Endothelial cell of umbilical vein (primary cell): ENCODE data around the gene MAPT. TPM values are rescaled to one million over a fixed set of nuclear protein-coding genes. Genes with fewer than 3 reads are reported as not detected.

Source experiments
- BruUV-seq: library from RNA; stranded (reverse); fragments of 400-500 nt; replicated peaks from 2 replicates; lab custom pipeline; 2021; lab: Mats Ljungman, UMichigan
- CTCF ChIA-PET: fragments of 300-600, 350-600 bp; sonication (Branson Sonifier 250); formaldehyde crosslinking; loops from one replicate; lab custom pipeline; 2021; ENCODE audit warnings: antibody characterized with exemption, inconsistent platforms; lab: Charles Lee
- POLR2A ChIA-PET: fragments of 300-600, 350-600 bp; sonication (Branson Sonifier 250); formaldehyde crosslinking; loops from one replicate; lab custom pipeline; 2021; ENCODE audit warnings: antibody characterized with exemption, inconsistent platforms; lab: Charles Lee
- DNase-seq: peaks from one replicate; pipeline ENCODE4 v3.0.0-alpha.2; 2011; ENCODE audit warnings: low read depth, low spot score
- FAIRE-seq: peaks from 2 replicates; lab custom pipeline; 2011; peaks lifted over from hg19 to GRCh38; lab: Jason Lieb, UNC
- H2AFZ ChIP-seq: 2 replicates; pipeline ENCODE4 v1.6.0; 2012; ENCODE audit warnings: low read depth, low read length, control low read depth, inconsistent platforms
- H3K27ac ChIP-seq: 2 replicates; pipeline ENCODE4 v1.5.1; 2011; ENCODE audit warnings: low read depth, mild to moderate bottlenecking, control low read depth, low read length, moderate library complexity; ENCODE audit not compliant: insufficient read depth
- H3K27me3 ChIP-seq, 2 experiments: 2 replicates each; pipeline versions ENCODE4 v1.6.0 to v1.6.1; 2011; ENCODE audit warnings: low read length in 2 of 2, mixed read lengths in 1 of 2; ENCODE audit not compliant: control insufficient read depth in 2 of 2, insufficient read depth in 2 of 2
- H3K36me3 ChIP-seq, 2 experiments: 2 replicates in 1 of 2; 3 replicates in 1 of 2; pipeline ENCODE4 v1.5.1; 2011; ENCODE audit warnings: low read length in 2 of 2, mild to moderate bottlenecking in 1 of 2, moderate library complexity in 1 of 2; ENCODE audit not compliant: control insufficient read depth in 2 of 2, insufficient read depth in 2 of 2; ENCODE audit errors: extremely low read depth in 1 of 2
- H3K4me1 ChIP-seq: 3 replicates; pipeline ENCODE4 v1.5.1; 2011; ENCODE audit warnings: mild to moderate bottlenecking, low read length; ENCODE audit not compliant: control insufficient read depth, insufficient read depth; ENCODE audit errors: extremely low read depth
- H3K4me2 ChIP-seq: 2 replicates; pipeline ENCODE4 v1.6.1; 2011; ENCODE audit warnings: low read length, control low read depth, mixed read lengths; ENCODE audit not compliant: insufficient read depth
- H3K4me3 ChIP-seq, 3 experiments: fragments of 200-600 bp in 1 of 3; sonication (generic), shearing (Covaris generic) in 1 of 3; replicated peaks in 1 of 3; 2 replicates each; pipeline ENCODE4 v1.5.1; 2011 to 2016; ENCODE audit warnings: control low read depth in 3 of 3, low read length in 3 of 3, mild to moderate bottlenecking in 2 of 3, inconsistent platforms in 1 of 3, low read depth in 1 of 3, moderate library complexity in 1 of 3; ENCODE audit not compliant: insufficient read depth in 1 of 3
- H3K79me2 ChIP-seq: 2 replicates; pipeline ENCODE4 v1.6.0; 2012; ENCODE audit warnings: low read length, inconsistent platforms; ENCODE audit not compliant: control insufficient read depth, insufficient read depth
- H3K9ac ChIP-seq: replicated peaks from 2 replicates; pipeline ENCODE3; 2011; ENCODE audit warnings: low read length, control low read depth; ENCODE audit not compliant: insufficient read depth; ENCODE audit errors: extremely low read depth
- H3K9me1 ChIP-seq: replicated peaks from 3 replicates; pipeline ENCODE4 v1.6.0; 2011; ENCODE audit warnings: mild to moderate bottlenecking, low read length; ENCODE audit not compliant: control insufficient read depth, insufficient read depth; ENCODE audit errors: extremely low read depth
- H3K9me3 ChIP-seq: replicated peaks from 2 replicates; pipeline ENCODE4 v1.5.1; 2012; ENCODE audit warnings: low read length, inconsistent platforms; ENCODE audit not compliant: control insufficient read depth, insufficient read depth
- H4K20me1 ChIP-seq: replicated peaks from 2 replicates; pipeline ENCODE3; 2011; ENCODE audit warnings: mild to moderate bottlenecking, low read length; ENCODE audit not compliant: control insufficient read depth, insufficient read depth; ENCODE audit errors: extremely low read depth
- EZH2 ChIP-seq: IDR thresholded peaks from 2 replicates; pipeline ENCODE4 v1.6.1; 2012; ENCODE audit warnings: borderline replicate concordance, low read depth, mild to moderate bottlenecking, moderate library complexity, low read length, inconsistent platforms; ENCODE audit not compliant: severe bottlenecking
- FOS ChIP-seq: IDR thresholded peaks from 2 replicates; pipeline ENCODE4 v1.6.1; 2011; ENCODE audit warnings: mild to moderate bottlenecking, low read length, moderate library complexity, borderline replicate concordance; ENCODE audit not compliant: insufficient read depth
- GATA2 ChIP-seq: IDR thresholded peaks from 2 replicates; pipeline ENCODE4 v1.7.0; 2011; ENCODE audit warnings: low read depth, mild to moderate bottlenecking, moderate library complexity, mixed read lengths, low read length; ENCODE audit not compliant: insufficient read length, insufficient read depth
- JUN ChIP-seq: IDR thresholded peaks from 2 replicates; pipeline ENCODE4 v1.6.1; 2011; ENCODE audit warnings: borderline replicate concordance, low read depth; ENCODE audit not compliant: insufficient read length, insufficient read depth
- MYC ChIP-seq: IDR thresholded peaks from one replicate; pipeline ENCODE4 v1.6.1; 2011; ENCODE audit warnings: mild to moderate bottlenecking, low read depth, low read length
- POLR2A ChIP-seq: IDR thresholded peaks from 2 replicates; pipeline ENCODE4 v1.6.1; 2012; ENCODE audit warnings: low read depth, mild to moderate bottlenecking, control low read depth, low read length
- POLR2AphosphoS5 ChIP-seq: IDR thresholded peaks from 2 replicates; pipeline ENCODE4 v1.6.1; 2012; ENCODE audit warnings: low read depth, mild to moderate bottlenecking, control low read depth, low read length, moderate library complexity; ENCODE audit not compliant: insufficient read depth
- dilution Hi-C: fragments of 300-500 bp; cut with MboI; formaldehyde crosslinking; loops from one replicate; pipeline ENCODE4 v1.15.0; 2019; ENCODE audit warnings: low sequenced_read_pairs; ENCODE audit not compliant: extremely low pct_ligation_motif_present
- intact Hi-C: fragments of 100-400 bp; cut with micrococcal nuclease; formaldehyde crosslinking; loops from one replicate; pipeline ENCODE4 v1.10.0; 2022
- polyA plus RNA-seq, 4 experiments: library from polyadenylated mRNA; depleted of rRNA in 3 of 4; stranded (reverse) in 3 of 4; unstranded in 1 of 4; fragments of >200 nt; gene quantifications; 2 replicates each; pipeline versions ENCODE4 v1.2.1 to v1.2.3, GENCODE V29; 2011 to 2012; ENCODE audit warnings: missing spikeins in 1 of 4
- total RNA-seq: library from RNA; stranded (reverse); gene quantifications from 2 replicates; pipeline ENCODE4 v1.2.3, GENCODE V29; 2021
- TF ChIP-seq, protein P1 (sequence below): IDR thresholded peaks from 2 replicates; pipeline ENCODE4 v1.6.1; 2011; ENCODE audit not compliant: insufficient read depth, insufficient read length
- TF ChIP-seq, protein P2 (sequence below), 2 donors: IDR thresholded peaks; 1 replicate in 1 of 2; 2 replicates in 1 of 2; pipeline ENCODE4 v1.5.1; 2011; ENCODE audit warnings: low read length in 2 of 2, mild to moderate bottlenecking in 2 of 2, moderate library complexity in 2 of 2, control low read depth in 1 of 2, inconsistent platforms in 1 of 2, low read depth in 1 of 2; ENCODE audit not compliant: insufficient read depth in 1 of 2; ENCODE audit errors: extremely low read depth in 1 of 2

MAPT gene
- total and polyA plus RNA-seq, 2 donors (not counting 3 experiments of a cell fraction or from before 2014, with no cell fraction given) = 0.04 to 0.51 TPM

DNA sequence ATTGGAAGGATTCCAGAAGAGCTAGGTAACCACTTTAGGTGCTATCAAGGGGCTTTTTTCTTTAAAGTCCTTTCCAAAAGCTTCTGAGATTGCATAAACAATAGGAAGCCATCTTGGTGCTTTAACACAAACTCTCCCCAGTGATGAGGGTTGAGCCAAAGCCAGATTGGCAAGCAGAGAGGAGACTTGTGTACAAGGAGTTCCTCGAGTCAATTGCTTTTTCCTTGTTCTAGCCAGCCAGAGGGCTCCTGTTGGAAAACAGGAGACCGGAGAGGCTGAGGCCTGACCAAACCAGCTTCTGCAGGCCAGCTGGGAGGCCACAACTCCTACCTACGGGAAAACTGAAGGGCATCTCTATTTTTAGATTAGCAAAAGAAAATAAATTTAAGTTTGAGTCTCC is 46.5 kb downstream of the MAPT start:
- H3K4me3 ChIP-seq = no peak overlapping the region
- no peak for TF ChIP-seq FOS
- no peak for TF ChIP-seq EZH2
- no peak for TF ChIP-seq JUN
- TF ChIP-seq MYC = no peak
- TF ChIP-seq, protein P1, sequence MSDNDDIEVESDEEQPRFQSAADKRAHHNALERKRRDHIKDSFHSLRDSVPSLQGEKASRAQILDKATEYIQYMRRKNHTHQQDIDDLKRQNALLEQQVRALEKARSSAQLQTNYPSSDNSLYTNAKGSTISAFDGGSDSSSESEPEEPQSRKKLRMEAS = no peak
- no peak for TF ChIP-seq POLR2AphosphoS5
- no peak for TF ChIP-seq POLR2A
- TF ChIP-seq GATA2 = no peak
- BruUV-seq = no TSS peak
- no peak for DNase-seq
- H3K9me1 ChIP-seq = no peaks in the 10 kb centered on the region
- ChIA-PET POLR2A (no interaction called here), CTCF (interaction anchor here (1.9 to 6.6 kb wide), 2 partner anchors 8 to 11 kb away, joined by 5 to 34 read pairs; no protein-coding TSS in a partner anchor)
- no peaks in the 10 kb centered on the region for H3K79me2 ChIP-seq
- H3K4me1 ChIP-seq = no peaks in the 10 kb centered on the region
- no peak for FAIRE-seq
- H3K4me2 ChIP-seq = no peak overlapping the region
- H3K27ac ChIP-seq = no peak overlapping the region
- dilution Hi-C loops (no loop called here), intact Hi-C loops (no loop called here)
- peaks cover 8 to 13% of the 10 kb centered on the region in 2 experiments for H3K27me3 ChIP-seq
- no peak overlapping the region for H3K9ac ChIP-seq
- H4K20me1 ChIP-seq = no peaks in the 10 kb centered on the region
- no peaks in the 10 kb centered on the region for H3K36me3 ChIP-seq
- no peaks in the 10 kb centered on the region for H3K9me3 ChIP-seq
- H2AFZ ChIP-seq = no peak overlapping the region

DNA sequence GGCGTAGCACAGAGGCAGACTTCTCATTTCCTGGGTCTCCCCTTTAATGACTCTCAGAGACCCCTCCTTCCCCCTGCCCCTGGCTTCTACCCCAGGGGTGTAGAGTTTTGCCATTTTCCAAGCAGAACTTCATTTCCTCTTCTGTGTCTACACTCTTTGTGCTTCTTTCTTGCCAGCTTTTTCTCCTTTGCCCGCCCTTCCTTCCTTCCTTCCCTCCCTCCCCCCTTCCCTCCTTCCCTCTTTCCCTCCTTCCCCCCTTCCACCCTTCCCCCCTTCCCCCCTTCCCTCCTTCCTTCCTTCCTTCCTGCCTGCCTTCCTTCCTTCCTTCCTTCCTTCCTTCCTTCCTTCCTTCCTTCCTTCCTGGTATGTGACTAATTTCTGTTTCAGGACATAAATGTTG is 47.0 kb downstream of the MAPT start:
- TF ChIP-seq MYC = no peak
- no peak for TF ChIP-seq GATA2
- TF ChIP-seq POLR2A = no peak
- no peak for TF ChIP-seq POLR2AphosphoS5
- TF ChIP-seq EZH2 = no peak
- TF ChIP-seq, protein P2, sequence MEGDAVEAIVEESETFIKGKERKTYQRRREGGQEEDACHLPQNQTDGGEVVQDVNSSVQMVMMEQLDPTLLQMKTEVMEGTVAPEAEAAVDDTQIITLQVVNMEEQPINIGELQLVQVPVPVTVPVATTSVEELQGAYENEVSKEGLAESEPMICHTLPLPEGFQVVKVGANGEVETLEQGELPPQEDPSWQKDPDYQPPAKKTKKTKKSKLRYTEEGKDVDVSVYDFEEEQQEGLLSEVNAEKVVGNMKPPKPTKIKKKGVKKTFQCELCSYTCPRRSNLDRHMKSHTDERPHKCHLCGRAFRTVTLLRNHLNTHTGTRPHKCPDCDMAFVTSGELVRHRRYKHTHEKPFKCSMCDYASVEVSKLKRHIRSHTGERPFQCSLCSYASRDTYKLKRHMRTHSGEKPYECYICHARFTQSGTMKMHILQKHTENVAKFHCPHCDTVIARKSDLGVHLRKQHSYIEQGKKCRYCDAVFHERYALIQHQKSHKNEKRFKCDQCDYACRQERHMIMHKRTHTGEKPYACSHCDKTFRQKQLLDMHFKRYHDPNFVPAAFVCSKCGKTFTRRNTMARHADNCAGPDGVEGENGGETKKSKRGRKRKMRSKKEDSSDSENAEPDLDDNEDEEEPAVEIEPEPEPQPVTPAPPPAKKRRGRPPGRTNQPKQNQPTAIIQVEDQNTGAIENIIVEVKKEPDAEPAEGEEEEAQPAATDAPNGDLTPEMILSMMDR (IDR thresholded peaks at IDR 0.05; ENCODE audit: extremely low read depth in 1 of 2, insufficient read depth in 1 of 2, low read depth in 1 of 2, low read length in 2 of 2) = no peak
- no peak for TF ChIP-seq JUN
- no peak for TF ChIP-seq FOS
- TF ChIP-seq, protein P1 = no peak
- intact Hi-C loops = no loop called here
- Histone ChIP-seq H3K9ac (no peak overlapping the region), H3K27me3 (peaks cover 8 to 13% of the 10 kb centered on the region in 2 experiments), H3K9me1 (no peaks in the 10 kb centered on the region), H3K4me1 (no peaks in the 10 kb centered on the region), H3K79me2 (no peaks in the 10 kb centered on the region), H3K9me3 (no peaks in the 10 kb centered on the region), H3K4me3 (no peak overlapping the region), H2AFZ (no peak overlapping the region), H3K4me2 (no peak overlapping the region), H3K36me3 (no peaks in the 10 kb centered on the region), H3K27ac (no peak overlapping the region), H4K20me1 (no peaks in the 10 kb centered on the region)
- CTCF ChIA-PET = interaction anchor here (6.6 kb wide), 1 partner anchor 8 kb away, joined by 34 read pairs; no protein-coding TSS in a partner anchor
- FAIRE-seq (no peak), DNase-seq (no peak)
- POLR2A ChIA-PET = no interaction called here
- no TSS peak for BruUV-seq
- dilution Hi-C loops = no loop called here
